ENCODE data around the gene TMEM233. TPM values are rescaled to one million over a fixed set of nuclear protein-coding genes. Genes with fewer than 3 reads are reported as not detected.

TMEM233 gene
- total RNA-seq, 1 experiment from 2014 or later: 0.20 TPM

DNA sequence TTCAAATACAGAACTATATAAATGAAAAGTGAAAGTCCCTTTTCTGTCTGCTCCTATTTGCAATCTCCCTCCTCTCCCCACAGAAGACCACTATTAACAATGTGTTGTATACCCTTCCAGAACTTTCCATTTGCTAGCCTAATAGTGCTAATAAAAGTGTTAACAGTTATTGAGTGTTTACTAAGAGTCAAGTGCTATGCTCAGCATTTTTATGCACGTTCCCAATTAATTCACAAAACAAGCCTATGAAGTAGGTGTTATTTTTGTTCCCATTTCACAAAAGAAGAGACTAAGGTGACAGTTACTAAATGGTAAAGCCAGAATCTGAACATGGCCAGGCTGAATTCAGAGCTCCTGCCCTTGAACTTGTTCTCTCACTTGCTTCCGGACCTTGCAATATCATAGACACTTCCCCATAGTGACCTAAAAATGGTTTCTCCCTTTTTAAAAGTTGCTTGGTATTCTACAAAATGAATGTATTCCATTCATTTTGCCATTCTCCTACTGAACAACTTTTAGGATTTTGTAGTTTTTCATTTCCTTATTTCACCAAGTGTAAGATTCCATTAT, 72.7 kb downstream of the TMEM233 start:
- no peak overlapping the region for H3K4me3 ChIP-seq
- no peaks in the 10 kb centered on the region for H3K9me3 ChIP-seq
- DNase-seq: no peak
- peaks cover 8% of the 10 kb centered on the region for H3K36me3 ChIP-seq
- H3K27me3 ChIP-seq: no peaks in the 10 kb centered on the region

DNA sequence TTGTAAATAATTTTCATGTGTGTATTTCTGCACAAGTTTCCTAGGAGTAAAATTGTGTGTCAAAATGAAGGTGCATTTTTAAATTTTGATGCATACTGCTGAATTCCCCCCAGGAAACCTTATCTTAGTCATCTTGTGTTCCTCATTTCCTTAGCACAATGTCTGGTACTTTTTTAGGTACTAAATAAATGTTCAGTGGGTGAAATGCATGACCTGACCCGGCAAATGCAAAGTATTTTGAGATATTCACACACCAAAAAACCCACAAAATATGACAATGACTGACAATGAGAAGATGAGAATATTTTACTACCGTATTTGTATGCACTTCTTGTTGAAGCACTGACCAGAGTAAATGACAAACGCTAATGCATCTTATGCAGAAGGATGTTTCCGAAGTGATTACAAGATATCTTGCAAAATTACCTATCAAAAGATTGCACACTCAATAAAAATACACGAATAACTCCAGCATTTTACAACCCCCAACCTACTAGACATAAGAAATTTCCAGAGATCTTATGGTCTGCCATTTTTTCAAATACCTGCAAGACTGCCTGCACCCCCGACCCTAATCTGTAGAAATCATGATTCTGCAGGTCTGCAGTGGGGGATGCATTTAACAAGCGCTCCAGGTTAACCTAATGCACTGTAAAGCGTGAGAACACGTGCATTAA, 73.5 kb downstream of the TMEM233 start:
- H3K36me3 ChIP-seq: peaks cover 15% of the 10 kb centered on the region
- peak overlapping the region; percentile 99 for H3K4me3 ChIP-seq
- no peaks in the 10 kb centered on the region for H3K9me3 ChIP-seq
- no peaks in the 10 kb centered on the region for H3K27me3 ChIP-seq
- no peak for DNase-seq

DNA sequence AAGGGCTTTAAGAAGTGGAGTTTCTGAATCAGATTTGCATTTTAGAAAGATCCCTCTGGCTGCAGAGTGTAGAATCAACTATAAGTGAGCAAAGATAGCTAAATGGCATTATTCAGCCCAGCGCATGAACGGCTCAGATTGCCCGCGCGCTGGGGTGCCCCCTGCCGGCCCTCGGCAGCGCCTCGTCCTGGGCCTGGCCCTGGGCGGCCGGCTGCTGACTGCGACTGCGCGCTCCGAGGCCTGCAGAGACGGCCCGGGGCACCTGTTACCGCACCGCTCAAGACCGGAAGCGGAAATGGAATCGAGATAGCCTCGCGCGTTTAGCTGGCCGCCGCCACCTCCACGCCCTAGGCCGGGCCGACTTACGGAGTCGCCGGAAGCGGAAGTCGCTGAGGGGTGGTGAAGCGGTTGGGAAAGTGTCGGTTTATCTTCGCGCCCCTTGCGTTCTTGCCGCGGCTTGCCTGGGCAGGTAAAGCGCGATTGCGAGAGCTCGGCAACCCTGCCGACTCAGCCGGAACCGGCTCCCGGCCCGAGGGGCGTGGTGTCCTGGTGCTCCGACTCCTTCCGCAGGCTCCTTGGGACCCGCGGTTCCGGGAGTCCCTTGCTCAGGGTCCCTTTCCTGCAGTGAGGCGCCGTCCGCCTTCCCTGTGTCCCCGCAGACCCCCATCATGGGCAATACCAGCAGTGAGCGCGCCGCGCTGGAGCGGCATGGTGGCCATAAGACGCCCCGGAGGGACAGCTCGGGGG, 74.2 kb downstream of the TMEM233 start, which contains the start of gene PRKAB1:
Gene PRKAB1 (plus strand): TSS at position 557 of the 747 bp plus-strand sequence. CDS start 112 bp downstream, at position 669.
- no peaks in the 10 kb centered on the region for H3K9me3 ChIP-seq
- H3K4me3 ChIP-seq: peak within 1 kb of the TSS; percentile 99
- H3K36me3 ChIP-seq: peaks cover 23% of the 10 kb centered on the region
- no peaks in the 10 kb centered on the region for H3K27me3 ChIP-seq
- DNase-seq: peak; percentile 97

DNA sequence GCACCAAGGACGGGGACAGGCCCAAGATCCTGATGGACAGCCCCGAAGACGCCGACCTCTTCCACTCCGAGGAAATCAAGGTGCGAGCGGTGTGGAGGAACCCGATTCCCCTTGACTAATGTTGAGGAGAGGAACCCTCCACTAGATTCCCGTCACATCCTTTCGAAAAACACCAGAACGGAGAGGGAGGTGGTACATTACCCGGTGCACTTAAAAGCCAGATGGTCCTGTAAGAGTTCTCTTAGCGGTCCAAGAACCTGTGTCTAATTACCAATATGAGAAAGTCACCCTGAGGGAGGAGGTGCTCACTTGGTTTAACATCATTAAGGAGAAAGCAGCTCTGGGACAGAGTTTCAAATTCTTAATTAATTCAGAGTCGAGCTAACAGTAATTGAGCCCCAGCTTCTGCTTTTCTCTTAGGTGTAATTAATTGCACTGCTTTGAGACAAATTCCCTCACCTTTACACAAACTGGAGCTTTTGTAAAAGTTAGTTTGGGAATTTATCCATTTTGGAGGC, 74.8 kb downstream of the TMEM233 start:
- peaks cover 29% of the 10 kb centered on the region for H3K36me3 ChIP-seq
- no peak for DNase-seq
- H3K4me3 ChIP-seq: peak overlapping the region; percentile 99
- no peaks in the 10 kb centered on the region for H3K27me3 ChIP-seq
- no peaks in the 10 kb centered on the region for H3K9me3 ChIP-seq

DNA sequence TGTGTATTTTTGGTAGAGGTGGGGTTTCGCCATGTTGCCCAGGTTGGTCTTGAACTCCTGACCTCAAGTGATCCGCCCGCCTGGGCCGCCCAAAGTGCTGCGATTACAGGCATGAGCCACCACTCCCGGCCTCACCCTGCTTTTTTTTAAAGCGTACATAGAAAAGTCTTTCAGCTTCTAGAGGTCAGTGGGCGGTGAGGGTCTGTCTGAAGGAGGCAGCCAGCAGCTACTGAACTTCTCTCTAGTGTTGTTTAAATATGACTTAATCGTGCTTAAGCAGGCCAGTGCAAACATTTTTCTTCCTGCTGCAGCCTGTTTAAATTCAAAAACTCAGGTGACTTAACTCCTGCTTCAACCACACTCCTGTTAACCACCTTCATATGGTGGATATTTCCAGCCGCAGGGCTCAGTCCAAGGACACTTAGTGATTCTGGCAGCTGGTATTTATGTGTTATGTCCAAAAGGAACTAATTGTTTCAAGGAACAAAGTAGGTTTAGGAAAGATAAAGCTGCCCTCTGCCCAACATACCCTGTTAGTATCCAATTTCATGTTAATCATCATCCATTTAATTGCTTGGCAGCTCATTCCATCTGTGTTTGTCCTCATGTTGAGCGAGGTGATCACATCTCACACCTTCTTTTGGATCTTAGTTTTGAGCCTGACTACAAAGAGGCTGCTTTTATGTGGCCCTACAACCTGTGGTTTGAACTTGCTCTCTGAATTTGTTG, 76.3 kb downstream of the TMEM233 start:
- no peaks in the 10 kb centered on the region for H3K27me3 ChIP-seq
- H3K9me3 ChIP-seq: no peaks in the 10 kb centered on the region
- DNase-seq: no peak
- H3K36me3 ChIP-seq: peaks cover 39% of the 10 kb centered on the region
- H3K4me3 ChIP-seq: no peak overlapping the region

DNA sequence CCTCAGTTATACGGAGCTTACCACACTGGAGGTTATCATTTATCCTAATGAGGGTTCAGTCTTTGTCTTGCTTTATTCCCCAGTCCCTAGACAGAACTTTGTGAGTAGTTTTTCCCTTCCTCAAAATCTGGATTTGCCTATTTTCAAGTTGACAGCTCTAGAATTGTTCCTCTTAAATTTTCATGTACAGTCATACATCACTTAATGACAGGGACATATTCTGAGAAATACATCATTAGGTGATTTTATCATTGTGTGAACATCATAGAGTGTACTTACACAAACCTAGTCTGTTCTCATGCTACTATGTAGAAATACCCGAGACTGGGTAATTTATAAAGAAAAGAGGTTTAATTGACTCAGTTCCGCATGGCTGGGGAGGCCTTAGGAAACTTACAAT, 77.5 kb downstream of the TMEM233 start:
- H3K9me3 ChIP-seq: no peaks in the 10 kb centered on the region
- DNase-seq: no peak
- no peaks in the 10 kb centered on the region for H3K27me3 ChIP-seq
- H3K4me3 ChIP-seq: no peak overlapping the region
- peaks cover 49% of the 10 kb centered on the region for H3K36me3 ChIP-seq

DNA sequence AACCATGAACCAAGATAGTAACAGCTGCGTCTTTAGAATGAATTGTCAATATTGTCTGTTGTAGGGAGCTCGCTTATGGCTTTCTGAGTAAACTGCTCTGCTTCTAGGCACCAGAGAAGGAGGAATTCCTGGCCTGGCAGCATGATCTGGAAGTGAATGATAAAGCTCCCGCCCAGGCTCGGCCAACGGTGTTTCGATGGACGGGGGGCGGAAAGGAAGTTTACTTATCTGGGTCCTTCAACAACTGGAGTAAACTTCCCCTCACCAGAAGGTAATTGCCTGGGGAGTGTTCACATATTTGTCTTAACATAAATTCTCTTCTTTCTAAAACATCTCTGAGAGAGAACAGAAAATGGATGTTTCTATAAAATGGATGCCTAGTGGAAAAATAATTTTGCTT, 78.6 kb downstream of the TMEM233 start:
- Histone ChIP-seq H3K36me3 (peaks cover 60% of the 10 kb centered on the region), H3K4me3 (no peak overlapping the region), H3K9me3 (no peaks in the 10 kb centered on the region), H3K27me3 (no peaks in the 10 kb centered on the region)
- no peak for DNase-seq

DNA sequence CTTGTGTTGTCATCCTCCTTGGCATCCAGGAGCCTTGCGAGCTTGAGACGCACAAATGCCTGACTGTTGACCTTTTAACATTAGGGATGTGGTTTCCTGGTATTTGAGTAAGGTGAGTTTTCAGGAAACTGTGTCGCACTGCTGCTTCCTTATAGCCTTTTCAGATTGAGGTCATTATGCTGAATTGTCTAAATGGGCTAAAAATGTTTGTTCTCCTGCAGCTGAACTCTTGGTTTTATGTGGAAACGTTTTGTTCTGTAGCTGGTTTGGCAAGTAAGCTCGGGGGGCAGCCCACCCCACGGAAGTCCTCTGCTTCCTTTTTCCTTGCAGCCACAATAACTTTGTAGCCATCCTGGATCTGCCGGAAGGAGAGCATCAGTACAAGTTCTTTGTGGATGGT, 80.1 kb downstream of the TMEM233 start:
- Histone ChIP-seq H3K36me3 (peaks cover 69% of the 10 kb centered on the region), H3K4me3 (no peak overlapping the region), H3K27me3 (no peaks in the 10 kb centered on the region), H3K9me3 (no peaks in the 10 kb centered on the region)
- DNase-seq: no peak

DNA sequence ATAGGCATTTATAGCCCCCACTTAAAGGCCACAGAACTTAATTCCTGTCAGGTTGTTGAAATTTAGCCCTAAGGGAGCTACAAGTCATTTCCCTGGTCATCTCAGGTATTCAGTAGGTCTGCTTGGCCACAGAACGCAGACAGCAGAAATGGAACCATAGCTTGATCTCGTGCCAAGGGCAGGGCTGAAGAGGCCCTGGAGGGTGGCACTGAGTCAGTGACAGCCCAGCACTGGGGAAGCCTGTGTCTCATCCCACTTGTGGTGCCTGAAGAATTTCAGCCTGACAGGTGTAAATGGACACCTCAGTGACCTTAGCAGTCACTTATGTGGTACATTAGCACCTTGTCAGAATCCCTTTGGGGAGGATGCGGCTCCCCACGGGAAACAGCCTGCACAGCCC, 81.0 kb downstream of the TMEM233 start:
- no peak overlapping the region for H3K4me3 ChIP-seq
- no peak for DNase-seq
- no peaks in the 10 kb centered on the region for H3K9me3 ChIP-seq
- peaks cover 72% of the 10 kb centered on the region for H3K36me3 ChIP-seq
- no peaks in the 10 kb centered on the region for H3K27me3 ChIP-seq

DNA sequence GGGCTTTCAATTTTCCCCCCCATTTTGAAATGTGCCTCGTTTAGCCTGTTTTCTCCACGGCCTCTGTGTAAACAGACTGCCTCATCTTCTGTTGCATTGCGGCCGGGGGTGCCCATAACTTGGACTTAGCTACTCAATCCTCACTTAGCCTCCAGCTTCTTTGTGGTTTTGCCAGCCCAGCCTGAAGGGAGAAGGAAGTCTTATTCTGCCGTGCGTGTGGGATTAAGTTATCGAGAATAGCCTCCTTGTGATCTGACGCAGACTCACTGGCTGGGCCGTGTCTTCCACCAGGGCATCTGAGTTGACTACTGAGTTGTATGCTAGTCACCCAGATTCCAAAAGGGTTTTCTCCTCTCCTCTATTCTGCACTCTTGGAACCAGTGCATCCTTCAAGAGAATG, 82.4 kb downstream of the TMEM233 start:
- H3K9me3 ChIP-seq: no peaks in the 10 kb centered on the region
- DNase-seq: no peak
- H3K4me3 ChIP-seq: no peak overlapping the region
- H3K36me3 ChIP-seq: peaks cover 82% of the 10 kb centered on the region
- no peaks in the 10 kb centered on the region for H3K27me3 ChIP-seq

DNA sequence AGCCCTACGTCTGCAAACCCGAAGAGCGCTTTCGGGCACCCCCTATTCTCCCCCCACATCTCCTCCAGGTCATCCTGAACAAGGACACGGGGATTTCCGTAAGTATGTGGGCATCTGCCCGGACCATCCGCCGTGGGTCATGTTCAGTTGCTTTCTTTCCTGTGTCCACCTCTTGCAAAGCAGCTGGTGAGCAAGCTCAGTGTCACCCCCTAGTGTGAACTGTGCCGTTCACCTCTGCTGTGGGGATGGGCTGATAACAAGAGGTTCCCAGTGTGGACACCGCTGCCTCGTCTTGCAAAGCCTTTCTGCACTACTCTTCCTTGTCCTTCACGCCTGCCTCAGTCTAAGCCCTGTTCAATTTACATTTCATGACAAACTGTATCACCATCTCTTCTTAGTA, 83.0 kb downstream of the TMEM233 start:
- H3K27me3 ChIP-seq: no peaks in the 10 kb centered on the region
- H3K36me3 ChIP-seq: peaks cover 79% of the 10 kb centered on the region
- no peak for DNase-seq
- no peak overlapping the region for H3K4me3 ChIP-seq
- no peaks in the 10 kb centered on the region for H3K9me3 ChIP-seq

DNA sequence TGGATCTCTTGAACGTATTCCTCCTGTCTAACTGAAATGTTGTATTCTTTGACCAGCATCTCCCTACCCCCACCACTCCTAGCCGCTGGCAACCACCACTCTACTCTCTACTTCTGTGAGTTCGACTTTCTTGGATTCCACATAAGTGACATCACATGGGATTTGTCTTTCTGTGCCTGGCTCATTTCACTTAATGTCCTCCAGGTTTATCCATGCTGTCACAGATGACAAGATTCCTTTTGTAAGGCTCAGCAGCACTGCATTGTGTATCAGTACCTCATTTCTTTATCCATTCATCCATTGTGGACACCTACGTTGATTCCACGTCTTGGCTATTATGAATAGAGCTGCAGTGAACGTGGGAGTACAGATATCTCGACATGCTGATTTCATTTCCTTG, 84.9 kb downstream of the TMEM233 start:
- no peak for DNase-seq
- peaks cover 60% of the 10 kb centered on the region for H3K36me3 ChIP-seq

DNA sequence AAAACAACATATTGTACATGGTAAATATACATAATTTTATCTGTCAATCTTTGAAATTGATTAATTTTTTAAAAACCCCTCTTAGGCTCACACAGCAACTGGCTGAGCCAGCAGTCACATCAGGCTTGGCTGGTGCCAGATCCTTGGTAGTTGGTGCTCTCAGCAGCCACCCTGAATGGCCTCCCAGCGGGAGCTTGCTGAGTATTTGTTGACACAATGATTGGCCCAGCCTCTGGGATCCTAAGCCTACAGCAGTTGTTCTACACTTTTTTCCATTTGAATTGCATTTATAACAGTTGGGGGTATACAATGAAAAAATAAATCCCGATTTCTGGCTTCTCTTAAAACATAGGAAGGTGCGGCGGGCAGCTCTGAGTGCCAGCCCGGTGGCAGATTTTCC, 85.5 kb downstream of the TMEM233 start:
- Histone ChIP-seq H3K9me3 (no peaks in the 10 kb centered on the region), H3K4me3 (no peak overlapping the region), H3K27me3 (no peaks in the 10 kb centered on the region), H3K36me3 (peaks cover 58% of the 10 kb centered on the region)
- no peak for DNase-seq

More for the DNA sequence above, 84.9 kb downstream of the TMEM233 start:
- H3K27me3 ChIP-seq: no peaks in the 10 kb centered on the region
- H3K9me3 ChIP-seq: no peaks in the 10 kb centered on the region
- no peak overlapping the region for H3K4me3 ChIP-seq

DNA sequence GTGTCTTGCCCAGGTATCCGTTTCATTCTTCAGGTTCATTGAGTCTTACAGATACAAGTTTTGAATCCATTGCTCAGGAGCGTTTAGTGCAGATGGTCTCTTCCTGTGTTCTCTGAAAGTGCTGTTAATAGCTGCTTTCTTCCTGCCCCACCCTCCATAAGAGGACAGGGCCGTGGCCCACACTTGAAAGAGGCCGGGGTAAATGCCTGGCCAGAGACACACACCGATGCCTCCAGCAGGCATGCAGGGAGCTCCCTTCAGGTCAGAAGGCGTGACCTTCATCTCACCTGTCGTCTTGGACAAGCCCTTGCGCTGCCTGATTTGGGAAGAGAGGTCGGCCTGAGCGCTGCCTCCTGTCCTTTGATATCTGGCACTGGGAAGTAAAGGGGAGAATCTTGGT, 85.9 kb downstream of the TMEM233 start:
- H3K9me3 ChIP-seq: no peaks in the 10 kb centered on the region
- no peak overlapping the region for H3K4me3 ChIP-seq
- no peak for DNase-seq
- H3K36me3 ChIP-seq: peaks cover 55% of the 10 kb centered on the region
- H3K27me3 ChIP-seq: no peaks in the 10 kb centered on the region

DNA sequence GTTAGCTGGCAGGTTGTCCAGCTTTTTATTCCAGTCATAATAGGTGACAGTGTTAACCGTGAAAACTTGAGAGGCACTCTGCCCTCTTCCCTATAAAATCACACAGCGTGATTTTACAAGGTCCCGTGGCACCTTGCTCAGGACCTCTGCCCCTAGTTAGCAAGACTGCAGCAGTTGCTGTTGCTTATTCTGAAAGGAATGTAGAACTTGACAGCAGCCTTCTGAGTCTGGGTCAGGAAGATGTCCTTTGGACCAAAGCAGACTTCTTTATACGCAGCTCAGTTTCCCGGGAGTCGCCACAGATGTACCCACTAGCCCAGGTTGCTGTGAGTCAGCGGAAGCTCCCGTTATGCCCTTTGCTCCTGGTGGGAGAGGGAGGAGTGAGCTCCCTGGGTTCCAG, 87.5 kb downstream of the TMEM233 start:
- Histone ChIP-seq H3K27me3 (no peaks in the 10 kb centered on the region), H3K4me3 (no peak overlapping the region), H3K9me3 (no peaks in the 10 kb centered on the region), H3K36me3 (peaks cover 41% of the 10 kb centered on the region)
- no peak for DNase-seq

DNA sequence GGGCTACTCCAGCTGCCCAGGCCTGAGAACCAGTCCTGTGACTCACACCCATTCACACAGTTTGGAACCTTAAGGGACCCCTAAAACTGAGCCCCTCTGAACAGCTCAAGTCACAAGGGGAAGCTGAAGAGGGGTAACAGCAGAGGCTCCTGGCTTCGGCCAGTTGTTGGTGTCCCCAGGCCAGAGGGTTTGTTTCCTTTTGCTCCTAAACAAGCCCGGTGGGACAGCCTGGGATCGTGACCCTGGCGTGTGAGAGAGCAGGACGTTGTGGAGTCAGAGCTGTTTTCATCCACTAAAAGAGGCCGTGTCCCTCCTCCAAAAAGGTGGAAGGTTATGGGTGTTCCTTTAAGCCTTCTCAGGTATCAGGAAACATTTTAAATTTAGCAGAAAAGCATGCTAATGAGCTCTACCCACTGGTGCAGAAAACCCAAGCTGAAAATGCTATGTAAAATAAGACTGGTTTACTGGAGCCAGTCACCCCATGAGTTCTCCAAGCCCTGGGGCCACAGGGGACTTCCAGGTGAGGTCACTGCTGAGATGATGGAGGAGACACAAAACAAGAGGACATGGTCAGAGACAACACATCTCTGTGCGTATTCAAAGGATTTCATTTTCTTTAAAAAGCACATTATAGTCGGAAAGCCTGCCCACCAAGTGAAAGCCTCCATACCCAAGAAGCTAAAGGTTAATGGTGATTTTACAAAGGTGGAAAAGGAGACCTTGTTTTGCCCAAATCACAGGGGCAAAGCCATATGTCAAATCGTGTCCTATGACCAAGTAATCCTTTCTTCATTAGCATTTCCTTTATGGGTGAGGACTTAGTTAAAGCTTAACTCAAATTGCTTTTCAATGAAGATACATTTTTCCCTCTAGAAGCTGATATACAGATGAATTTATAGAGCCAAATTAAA, 88.4 kb downstream of the TMEM233 start:
- no peak for DNase-seq

More for the DNA sequence above, 88.4 kb downstream of the TMEM233 start:
- H3K27me3 ChIP-seq: no peaks in the 10 kb centered on the region
- no peak overlapping the region for H3K4me3 ChIP-seq
- H3K9me3 ChIP-seq: no peaks in the 10 kb centered on the region
- H3K36me3 ChIP-seq: peaks cover 32% of the 10 kb centered on the region
